Fibroblast of the aortic adventitia (primary cell): ENCODE results near the gene ST7L. TPM values are rescaled to one million over a fixed set of nuclear protein-coding genes. Genes with fewer than 3 reads are reported as not detected.

Source experiments
- DNase-seq: peaks from one replicate; pipeline ENCODE4 v3.0.0-alpha.2; 2010; ENCODE audit warnings: low read depth
- H3K4me3 ChIP-seq: 2 replicates; pipeline ENCODE4 v1.5.1; 2011; ENCODE audit warnings: low read depth, mild to moderate bottlenecking, control low read depth, low read length, moderate library complexity
- total RNA-seq: library from RNA; depleted of rRNA; stranded (reverse); fragments of >200 nt; gene quantifications from 2 replicates; pipeline ENCODE4 v1.2.3, GENCODE V29; 2012; ENCODE audit warnings: low replicate concordance
- TF ChIP-seq, protein P1 (sequence below): IDR thresholded peaks from 2 replicates; pipeline ENCODE4 v1.5.1; 2011; ENCODE audit warnings: mild to moderate bottlenecking, low read length, control low read depth, inconsistent platforms; ENCODE audit not compliant: insufficient read depth

ST7L gene
- total RNA-seq, 1 donor: 22.1 TPM

DNA sequence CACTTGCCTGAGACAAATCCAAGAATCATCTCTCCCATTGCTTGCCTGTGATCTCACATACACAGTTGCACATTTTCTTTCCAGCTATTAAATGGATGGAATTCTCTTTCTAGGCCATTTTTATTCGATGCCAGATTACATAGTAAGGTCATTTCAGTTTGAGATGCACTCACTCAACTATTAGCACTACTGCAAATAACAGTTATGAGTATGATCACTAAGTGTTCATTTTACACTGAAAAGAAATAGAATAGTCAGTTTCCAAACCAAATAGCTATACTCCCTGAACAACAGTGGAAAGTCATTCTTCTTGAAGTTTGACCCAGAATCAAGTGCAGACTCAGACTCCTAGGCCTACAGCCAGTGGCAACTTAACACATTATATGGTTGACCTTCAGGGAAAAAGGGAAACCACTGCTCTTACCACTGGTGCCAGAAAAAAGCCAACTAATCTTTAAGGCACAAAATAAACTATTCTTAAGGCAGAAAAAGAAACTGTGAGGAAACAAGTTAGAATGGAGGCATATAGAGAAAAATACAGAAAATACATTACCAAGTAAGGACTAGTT is 78.6 kb downstream of the ST7L start:
- no peak overlapping the region for H3K4me3 ChIP-seq
- TF ChIP-seq, protein P1, sequence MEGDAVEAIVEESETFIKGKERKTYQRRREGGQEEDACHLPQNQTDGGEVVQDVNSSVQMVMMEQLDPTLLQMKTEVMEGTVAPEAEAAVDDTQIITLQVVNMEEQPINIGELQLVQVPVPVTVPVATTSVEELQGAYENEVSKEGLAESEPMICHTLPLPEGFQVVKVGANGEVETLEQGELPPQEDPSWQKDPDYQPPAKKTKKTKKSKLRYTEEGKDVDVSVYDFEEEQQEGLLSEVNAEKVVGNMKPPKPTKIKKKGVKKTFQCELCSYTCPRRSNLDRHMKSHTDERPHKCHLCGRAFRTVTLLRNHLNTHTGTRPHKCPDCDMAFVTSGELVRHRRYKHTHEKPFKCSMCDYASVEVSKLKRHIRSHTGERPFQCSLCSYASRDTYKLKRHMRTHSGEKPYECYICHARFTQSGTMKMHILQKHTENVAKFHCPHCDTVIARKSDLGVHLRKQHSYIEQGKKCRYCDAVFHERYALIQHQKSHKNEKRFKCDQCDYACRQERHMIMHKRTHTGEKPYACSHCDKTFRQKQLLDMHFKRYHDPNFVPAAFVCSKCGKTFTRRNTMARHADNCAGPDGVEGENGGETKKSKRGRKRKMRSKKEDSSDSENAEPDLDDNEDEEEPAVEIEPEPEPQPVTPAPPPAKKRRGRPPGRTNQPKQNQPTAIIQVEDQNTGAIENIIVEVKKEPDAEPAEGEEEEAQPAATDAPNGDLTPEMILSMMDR: no peak
- DNase-seq: peak; percentile 93

DNA sequence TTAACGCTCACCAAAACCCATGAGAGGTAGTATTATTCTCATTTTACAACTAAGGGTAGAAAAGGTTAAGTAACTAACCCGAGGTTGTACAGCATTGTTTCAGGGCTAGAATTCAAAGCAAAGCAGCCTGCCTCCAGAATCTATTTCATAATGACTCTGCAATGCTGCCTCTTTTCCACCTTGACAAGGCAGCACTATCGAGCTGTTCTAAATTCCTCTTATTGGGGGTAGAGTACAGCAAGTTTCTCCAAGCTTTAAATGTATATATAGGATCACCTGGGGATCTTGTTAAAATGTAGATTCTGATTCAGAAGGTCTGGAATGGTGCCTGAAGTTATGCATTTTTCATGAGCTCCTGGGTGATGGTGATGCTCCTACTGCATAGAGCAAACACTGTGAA is 80.1 kb downstream of the ST7L start:
- no peak overlapping the region for H3K4me3 ChIP-seq
- TF ChIP-seq, protein P1: no peak
- DNase-seq: no peak

DNA sequence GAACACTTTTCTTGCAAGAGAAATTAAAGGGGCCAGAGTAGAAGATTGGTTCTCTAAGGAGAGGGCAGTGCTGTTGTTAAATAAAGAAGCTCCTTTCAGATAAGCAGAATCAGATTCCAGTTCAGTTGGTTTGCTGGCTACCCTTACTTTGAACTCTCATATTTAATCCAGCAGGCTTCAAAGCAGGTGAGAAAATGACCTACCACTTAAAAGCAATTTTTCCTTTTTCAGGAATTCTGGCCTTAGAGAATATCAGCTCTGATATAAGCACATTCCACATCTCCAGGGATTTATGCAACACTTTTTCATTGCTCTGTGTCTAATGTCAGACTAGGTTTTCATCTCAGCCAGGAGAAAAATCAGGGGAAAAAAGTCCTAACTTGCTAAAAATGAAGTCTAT is 81.5 kb downstream of the ST7L start:
- DNase-seq: peak; percentile 49
- no peak overlapping the region for H3K4me3 ChIP-seq
- TF ChIP-seq, protein P1: no peak

DNA sequence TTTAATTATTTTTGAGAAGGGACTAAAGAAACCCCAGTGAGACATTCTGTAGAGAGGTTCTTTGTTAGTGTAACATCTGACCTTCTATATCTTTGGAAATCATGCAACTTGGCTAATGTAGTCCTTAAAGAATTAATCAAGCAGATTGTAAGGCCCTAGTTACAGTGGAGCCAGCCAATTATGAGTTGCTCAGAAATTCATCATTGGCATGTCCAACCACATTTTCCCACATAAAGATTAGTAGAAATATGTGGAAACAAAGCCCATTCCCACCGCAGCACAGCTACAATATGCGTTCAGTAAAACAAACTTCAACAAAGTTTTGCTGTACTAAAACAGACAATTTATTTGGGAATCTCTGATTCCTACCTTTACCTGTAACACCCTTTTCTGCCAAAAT is 82.4 kb downstream of the ST7L start:
- DNase-seq: peak; percentile 94
- no peak overlapping the region for H3K4me3 ChIP-seq
- TF ChIP-seq, protein P1: no peak

DNA sequence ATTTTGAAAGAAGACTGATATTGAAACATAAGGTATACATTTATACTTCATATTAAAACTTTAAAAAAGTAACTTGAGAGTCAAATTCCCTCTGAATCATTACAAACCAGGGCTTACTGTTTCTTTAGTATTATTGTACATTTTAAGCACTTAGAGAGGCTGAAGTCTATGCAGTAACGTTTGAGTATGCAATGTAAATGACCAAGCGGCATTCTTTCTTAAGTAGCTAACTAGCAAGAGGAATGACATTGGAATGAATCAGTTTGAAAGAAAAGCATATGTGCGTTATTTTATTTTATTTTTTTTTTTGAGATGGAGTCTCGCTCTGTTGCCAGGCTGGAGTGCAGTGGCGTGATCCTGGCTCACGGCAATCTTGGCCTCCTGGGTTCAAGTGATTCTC is 85.9 kb downstream of the ST7L start:
- peak; percentile 37 for DNase-seq
- no peak overlapping the region for H3K4me3 ChIP-seq
- TF ChIP-seq, protein P1: no peak

DNA sequence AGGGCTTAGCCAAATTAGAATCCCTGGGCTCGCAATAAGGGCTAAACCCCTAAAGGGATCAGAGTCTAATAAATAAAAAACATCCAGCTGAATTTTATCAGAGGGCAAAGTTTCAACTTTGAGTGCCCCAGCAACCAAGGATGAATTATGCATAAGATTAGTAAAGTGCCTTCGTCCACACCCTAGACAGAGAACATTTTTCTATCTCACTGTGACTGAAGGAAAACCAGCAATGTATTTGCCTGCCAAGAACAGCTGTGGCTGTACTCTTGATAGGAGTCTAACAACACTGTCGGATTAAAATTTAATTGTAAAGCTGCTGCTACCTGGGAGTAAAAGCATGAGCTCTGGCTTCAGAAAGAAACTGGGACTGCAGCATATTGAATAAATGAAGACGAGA is 86.9 kb downstream of the ST7L start:
- TF ChIP-seq, protein P1: no peak
- DNase-seq: no peak
- no peak overlapping the region for H3K4me3 ChIP-seq

DNA sequence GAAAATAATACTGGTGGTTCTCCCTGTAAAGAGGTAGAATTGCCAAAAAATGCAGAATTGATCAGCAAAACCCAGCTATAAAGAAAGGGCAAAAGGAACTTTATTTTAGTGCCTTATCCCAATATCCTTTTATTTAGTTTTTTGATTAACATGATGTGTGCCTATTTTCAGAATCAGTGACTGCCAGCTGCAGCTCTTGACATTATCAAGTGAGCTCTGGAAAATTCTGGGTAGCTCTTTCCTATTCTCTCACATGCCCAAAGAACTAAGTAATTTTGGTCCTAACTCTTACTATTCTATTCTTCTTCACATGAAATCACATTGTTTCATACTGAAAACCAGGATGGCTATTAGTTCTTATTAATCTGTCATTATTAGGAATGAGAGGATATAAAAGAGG is 88.1 kb downstream of the ST7L start:
- TF ChIP-seq, protein P1: no peak
- H3K4me3 ChIP-seq: no peak overlapping the region
- no peak for DNase-seq
